NCI-H460 (cell line): ENCODE data around the gene CAMTA1. TPM values are rescaled to one million over a fixed set of nuclear protein-coding genes. Genes with fewer than 3 reads are reported as not detected.

ENCODE experiments used
- DNase-seq: peaks from one replicate; pipeline ENCODE4 v3.0.0-alpha.2; 2016; ENCODE audit warnings: low read depth; ENCODE audit errors: extremely low read depth
- total RNA-seq: library from RNA; depleted of rRNA; stranded (reverse); fragments of >200 nt; shearing (Covaris generic); gene quantifications from 2 replicates; pipeline ENCODE4 v1.2.3, GENCODE V29; 2014

The CAMTA1 gene
- total RNA-seq, 1 experiment from 2014 or later, result 39.9 TPM

- no peak for DNase-seq
Measured at GRCh38 chr1:7014640-7014930, 229.3 kb downstream of the CAMTA1 start.

GRCh38 chr1:7015022-7015421 is 229.8 kb downstream of the CAMTA1 start:
- no peak for DNase-seq

GRCh38 chr1:7018351-7018750 is 233.1 kb downstream of the CAMTA1 start:
- DNase-seq, result no peak

- DNase-seq, result no peak
Measured at GRCh38 chr1:7018826-7019225, 233.6 kb downstream of the CAMTA1 start.

- DNase-seq, result no peak
Measured at GRCh38 chr1:7019510-7019909, 234.3 kb downstream of the CAMTA1 start.

- DNase-seq, result no peak
Measured at GRCh38 chr1:7022058-7022457, 236.8 kb downstream of the CAMTA1 start.

- no peak for DNase-seq
Measured at GRCh38 chr1:7025013-7025412, 239.8 kb downstream of the CAMTA1 start.

- no peak for DNase-seq
Measured at GRCh38 chr1:7026169-7026568, 240.9 kb downstream of the CAMTA1 start.

- no peak for DNase-seq
Measured at GRCh38 chr1:7032992-7033391, 247.7 kb downstream of the CAMTA1 start.

- no peak for DNase-seq
Measured at GRCh38 chr1:7036386-7036785, 251.1 kb downstream of the CAMTA1 start.

- no peak for DNase-seq
Measured at GRCh38 chr1:7039590-7040220, 254.5 kb downstream of the CAMTA1 start.

GRCh38 chr1:7040969-7041695 is 255.9 kb downstream of the CAMTA1 start:
- DNase-seq, result no peak

- DNase-seq, result peak; percentile 9
Measured at GRCh38 chr1:7042322-7043190, 257.3 kb downstream of the CAMTA1 start.

GRCh38 chr1:7043191-7043549 is 257.9 kb downstream of the CAMTA1 start:
- DNase-seq, result no peak

GRCh38 chr1:7043719-7044535 is 258.7 kb downstream of the CAMTA1 start:
- DNase-seq, result no peak

- no peak for DNase-seq
Measured at GRCh38 chr1:7045897-7046296, 260.6 kb downstream of the CAMTA1 start.

GRCh38 chr1:7046314-7046713 is 261.1 kb downstream of the CAMTA1 start:
- DNase-seq, result peak; percentile 33

GRCh38 chr1:7046891-7047290 is 261.6 kb downstream of the CAMTA1 start:
- DNase-seq, result no peak

GRCh38 chr1:7047866-7048265 is 262.6 kb downstream of the CAMTA1 start:
- DNase-seq, result no peak

GRCh38 chr1:7048395-7048794 is 263.1 kb downstream of the CAMTA1 start:
- no peak for DNase-seq
